GM18502 (cell line): Measurements from ENCODE around the gene LEFTY2.
"Not testable (repeated sequence)": the region's sequence is repeated elsewhere in the genome, so short reads cannot be mapped to it uniquely, and the experiment has no call there.

Experiments
- ATAC-seq: cut with Tn5 transposase; IDR thresholded peaks from one replicate; pipeline ENCODE4 v1.9.1; 2021; ENCODE audit warnings: mild to moderate bottlenecking; ENCODE audit not compliant: unreplicated experiment, poor library complexity

The LEFTY2 gene

DNA sequence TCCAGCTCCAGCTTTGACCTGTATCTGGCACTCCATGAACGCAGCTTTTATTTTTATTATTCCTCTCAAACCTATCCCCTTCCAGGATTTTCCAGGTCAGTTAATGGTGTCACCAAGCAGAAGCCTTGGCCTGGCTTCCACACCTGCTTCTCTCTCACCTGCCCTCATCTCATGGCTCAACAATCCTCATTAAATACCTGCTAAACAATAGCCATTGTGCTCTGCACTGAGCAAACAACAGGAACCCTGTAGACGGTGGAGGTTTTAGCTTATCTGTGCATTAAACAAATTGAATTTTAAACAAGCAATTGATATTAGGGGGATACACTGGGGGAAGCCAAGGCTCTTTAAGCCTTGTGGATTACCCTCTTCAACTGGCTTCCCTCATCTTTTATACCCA lies 32.2 kb downstream of the LEFTY2 start:
- no peak for ATAC-seq

DNA sequence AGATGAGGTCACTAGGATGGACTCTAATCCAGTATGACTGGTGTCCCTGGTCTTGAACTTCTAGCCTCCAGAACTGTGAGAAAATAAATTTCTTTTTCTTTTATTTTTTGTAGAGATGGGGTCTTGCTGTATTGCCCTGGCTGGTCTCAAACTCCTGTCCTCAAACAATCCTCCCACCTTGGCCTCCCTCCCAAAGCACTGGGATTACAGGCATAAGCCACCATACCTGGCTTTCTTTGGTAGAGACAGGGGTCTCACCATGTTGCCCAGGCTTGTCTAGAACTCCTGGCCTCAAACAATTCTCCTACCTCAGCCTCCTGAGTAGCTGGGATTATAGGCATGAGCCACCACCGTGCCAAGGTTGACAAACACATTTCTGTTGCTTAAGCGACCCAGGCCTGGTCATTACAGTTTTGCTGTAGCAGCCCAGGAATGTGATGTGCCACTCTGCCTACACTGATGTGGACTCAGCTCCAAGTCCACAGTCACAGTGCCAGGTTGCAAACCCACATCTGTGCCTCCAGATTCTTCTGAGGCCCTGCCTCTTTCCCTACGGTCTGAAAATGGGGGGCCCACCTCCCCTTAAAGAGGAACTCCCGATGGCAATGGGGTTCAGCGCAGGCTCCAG lies 32.9 kb downstream of the LEFTY2 start:
- ATAC-seq: no peak

DNA sequence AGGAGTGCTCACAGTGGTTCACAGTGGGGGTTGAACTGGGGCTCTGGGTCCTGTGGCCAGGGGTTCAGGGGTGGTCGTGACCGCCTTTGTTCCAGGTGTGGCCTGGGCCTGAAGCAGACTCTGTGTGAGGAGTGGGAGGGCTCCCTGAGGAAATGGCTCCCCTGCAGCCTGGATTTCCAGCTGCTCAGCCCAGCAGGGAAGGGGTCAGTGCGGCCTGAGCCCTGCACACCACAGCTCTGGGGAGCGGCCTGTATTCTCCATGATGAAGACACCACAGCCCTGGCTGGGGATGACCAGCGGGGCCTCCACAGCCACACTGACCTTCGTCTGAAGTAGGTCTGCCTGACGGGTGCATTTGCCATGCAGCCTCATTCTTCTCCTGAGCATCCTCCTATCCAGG lies 33.7 kb downstream of the LEFTY2 start:
- no peak for ATAC-seq

DNA sequence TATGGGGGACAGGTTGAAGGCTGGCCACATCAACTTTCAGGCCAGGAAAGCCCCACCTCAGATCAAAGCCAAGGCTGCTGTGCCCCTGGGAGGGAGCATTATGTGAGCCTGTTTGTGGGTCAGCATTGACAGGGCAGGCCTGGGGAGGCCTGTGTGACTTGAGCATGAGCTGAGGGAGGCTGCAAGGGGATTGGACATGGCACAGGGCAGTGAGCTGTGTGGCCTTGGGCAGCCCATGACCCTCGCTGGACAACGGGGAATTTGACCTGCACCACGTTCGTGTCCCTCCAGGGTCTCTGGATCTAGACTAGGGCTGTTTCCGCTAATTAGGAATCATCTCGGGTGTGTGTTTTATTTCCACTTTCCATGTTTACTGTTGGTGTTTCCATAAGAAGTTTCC lies 34.6 kb downstream of the LEFTY2 start:
- no peak for ATAC-seq

DNA sequence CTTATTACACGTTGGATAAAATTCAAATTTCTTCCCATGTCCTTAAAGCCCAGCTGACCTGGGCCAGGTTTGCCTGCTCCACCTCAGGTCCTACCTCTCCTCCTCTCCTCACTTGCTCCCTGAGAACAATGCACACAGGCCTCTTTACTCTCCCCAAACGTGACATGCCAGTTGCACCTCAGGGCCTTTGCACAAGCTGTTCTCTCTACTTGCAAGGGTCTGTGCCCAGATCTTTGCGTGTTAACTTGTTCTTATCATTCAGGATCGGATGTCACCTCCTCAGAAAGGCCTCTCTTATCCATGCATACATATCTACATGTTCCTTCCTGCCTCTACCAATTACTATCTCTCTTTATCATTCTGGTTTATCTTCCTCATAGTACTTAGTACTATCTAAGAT lies 37.4 kb downstream of the LEFTY2 start:
- no peak for ATAC-seq

DNA sequence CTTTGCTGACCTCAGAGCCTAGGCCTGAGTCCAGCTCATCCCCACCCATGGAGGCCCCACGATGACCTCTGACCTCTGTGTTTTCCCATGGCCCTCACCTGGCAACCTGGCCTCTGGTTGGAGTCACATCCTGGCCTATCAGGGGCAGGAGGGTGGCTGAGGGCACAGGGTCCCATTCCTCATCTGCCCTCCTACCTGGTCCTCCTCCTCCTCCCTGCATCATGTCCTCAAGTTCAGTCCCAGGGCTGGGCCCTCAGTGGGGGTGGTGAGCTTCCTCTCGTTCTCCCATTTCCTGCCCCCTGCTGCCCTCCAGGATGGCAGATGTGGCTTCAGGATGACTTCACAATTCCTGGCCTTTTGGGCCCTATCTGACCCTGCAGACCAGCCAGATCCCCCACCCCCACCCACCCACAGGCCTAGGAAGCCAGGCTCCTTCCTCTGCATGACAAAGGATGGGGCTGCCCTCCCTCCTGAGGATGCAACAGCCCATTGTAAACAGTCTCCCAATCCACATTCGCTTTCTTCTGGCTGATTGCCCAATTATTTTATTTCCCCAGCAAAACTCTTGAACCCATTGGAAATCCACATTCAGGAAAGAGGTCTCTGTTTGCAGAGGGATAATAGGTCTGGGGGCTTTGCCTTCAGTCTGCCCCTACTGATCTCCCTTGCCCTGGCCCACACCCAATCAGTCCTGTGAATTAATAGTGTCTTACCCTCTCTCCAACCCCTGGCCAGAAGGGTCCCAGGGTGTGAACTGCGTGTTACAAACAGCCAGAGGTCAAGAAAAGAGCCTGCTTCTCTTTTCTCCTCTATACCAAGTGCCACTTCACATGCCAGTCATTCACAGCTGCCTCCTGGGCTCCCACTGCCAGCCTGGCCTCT lies 41.7 kb downstream of the LEFTY2 start:
- no peak for ATAC-seq

DNA sequence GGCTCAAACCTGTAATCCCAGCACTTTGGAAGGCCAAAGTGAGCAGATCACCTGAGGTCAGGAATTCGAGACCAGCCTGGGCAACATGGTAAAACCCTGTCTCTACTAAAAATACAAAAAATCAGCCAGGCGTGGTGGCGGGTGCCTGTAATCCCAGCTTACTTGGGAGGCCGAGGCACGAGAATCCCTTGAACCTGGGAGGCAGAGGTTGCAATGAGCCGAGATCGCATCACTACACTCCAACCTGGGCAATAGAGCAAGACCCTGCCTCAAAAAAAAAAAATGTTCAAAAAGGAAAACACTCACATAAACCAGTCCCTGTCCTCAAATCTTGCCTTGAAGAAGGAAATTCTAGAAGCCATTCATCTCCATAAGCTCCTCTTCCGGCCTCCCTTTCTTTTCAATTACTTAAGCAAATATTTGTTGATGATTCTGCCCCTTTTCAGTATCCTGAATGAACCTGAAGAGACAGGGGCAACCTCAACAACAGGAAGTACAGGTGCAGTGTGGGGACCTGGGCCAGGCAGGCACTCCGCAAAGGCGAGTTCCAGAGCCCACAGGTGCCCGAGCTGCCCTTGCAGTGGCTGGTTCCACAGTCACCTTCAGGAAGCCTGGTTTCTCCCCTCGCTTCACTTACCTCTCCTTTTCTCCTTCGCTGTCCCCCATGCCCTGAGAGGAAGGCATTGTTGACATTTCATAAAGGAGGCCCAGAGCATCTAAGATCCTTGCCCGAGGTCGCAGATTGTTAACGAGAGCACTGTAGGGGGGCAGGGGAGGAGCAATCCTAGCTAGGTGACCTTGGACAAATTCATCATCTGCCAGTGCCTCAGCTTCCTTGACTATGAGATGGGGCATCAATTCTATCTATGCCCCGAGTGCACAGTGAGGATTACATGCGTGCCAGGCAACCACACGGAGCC lies 43.2 kb downstream of the LEFTY2 start:
- ATAC-seq: no peak

DNA sequence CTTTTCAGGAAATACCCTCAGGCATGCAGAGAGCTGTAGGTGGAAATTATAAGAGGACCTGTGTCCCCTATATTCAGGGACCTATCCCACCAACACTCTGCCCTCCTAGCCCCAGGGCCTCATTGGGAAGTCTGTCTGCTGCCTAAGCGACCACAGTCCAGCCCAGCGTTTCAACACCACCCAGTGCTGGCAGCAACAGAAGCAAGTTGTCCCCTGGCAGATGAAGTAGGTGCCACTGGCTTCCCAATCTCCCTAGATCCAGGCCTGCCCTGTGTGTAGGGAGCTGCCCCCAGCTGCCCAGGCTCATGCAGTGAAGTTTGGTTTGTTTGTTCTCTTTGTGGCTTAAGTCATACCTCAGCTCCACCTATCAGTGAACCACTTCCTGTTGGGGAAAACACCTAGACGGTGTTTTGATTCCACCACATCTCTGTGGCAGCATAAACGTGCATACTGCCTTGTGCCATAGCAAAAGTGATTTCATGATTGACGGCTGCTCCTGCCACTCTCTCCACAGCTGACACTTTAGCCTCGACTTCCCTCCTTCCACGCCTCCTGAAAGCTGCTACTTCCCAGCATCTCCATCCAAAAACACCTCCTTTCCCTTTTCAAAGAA lies 44.0 kb downstream of the LEFTY2 start:
- ATAC-seq: peak; percentile 100

DNA sequence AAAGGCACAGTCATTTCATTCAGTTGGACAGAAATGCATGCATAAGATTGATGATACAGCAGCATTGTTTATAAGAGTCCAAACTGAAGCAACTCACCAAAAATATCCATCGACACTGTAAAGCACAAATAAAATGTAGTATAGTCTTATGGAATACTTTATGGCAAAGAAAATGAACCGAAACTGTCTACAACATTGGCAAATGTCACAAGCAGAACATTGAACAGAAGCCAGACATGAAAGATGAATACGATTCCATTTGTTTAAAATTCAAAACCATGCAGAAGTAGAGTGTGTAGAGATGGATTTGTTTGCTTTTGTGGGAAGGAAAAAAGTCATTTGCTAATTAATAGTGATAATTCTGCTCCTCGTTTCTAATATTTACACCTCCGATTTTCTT lies 44.5 kb downstream of the LEFTY2 start:
- ATAC-seq: no peak

DNA sequence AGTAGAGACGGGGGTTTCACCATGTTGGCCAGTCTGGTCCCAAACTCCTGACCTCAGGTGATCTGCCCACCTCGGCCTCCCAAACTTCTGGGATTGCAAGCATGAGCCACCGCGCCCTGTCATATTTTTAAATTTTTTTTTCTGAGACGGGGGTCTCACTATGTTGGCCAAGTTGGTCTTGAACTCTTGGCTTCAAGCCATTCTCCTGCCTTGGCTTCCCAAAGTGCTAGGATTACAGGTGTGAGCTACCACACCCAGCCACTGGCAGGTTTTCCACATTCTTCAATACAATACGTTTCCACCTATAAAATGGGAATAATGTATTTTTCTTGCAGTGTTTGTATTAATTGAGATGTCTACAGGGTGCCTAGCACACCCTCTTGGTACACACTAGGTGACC lies 48.7 kb downstream of the LEFTY2 start:
- no peak for ATAC-seq

DNA sequence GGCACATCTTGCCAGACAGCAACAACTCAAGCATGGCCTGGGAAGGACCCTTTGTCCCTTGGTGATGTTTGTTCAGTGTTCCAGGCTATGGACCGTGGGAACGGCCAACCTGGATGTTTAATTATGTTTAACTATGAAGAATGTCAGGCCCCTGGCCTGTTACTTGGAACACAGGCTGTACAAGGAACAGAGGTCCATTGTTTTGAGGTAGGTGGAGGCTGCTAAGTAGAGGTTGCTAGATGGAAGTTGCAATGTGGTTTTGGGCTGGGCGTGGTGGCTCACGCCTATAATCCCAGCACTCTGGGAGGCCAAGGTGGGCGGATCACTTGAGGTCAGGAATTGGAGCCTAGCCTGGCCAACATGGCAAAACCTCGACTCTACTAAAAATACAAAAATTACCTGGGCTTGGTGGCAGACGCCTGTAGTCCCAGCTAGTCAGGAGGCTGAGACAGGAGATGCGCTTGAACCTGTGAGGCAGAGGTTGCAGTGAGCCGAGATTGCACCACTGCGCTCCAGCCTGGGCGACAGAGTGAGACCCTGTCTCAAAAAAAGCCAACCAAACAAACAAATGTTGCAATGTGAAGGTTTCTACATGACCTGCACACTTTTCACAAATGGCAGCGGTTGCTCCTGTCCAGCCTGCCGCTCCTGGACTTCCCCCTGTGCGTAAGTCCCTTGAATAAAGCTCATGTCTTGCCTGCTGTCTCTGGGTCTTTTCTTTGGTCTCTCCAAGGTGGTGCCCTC lies 49.6 kb downstream of the LEFTY2 start:
- ATAC-seq: no peak

DNA sequence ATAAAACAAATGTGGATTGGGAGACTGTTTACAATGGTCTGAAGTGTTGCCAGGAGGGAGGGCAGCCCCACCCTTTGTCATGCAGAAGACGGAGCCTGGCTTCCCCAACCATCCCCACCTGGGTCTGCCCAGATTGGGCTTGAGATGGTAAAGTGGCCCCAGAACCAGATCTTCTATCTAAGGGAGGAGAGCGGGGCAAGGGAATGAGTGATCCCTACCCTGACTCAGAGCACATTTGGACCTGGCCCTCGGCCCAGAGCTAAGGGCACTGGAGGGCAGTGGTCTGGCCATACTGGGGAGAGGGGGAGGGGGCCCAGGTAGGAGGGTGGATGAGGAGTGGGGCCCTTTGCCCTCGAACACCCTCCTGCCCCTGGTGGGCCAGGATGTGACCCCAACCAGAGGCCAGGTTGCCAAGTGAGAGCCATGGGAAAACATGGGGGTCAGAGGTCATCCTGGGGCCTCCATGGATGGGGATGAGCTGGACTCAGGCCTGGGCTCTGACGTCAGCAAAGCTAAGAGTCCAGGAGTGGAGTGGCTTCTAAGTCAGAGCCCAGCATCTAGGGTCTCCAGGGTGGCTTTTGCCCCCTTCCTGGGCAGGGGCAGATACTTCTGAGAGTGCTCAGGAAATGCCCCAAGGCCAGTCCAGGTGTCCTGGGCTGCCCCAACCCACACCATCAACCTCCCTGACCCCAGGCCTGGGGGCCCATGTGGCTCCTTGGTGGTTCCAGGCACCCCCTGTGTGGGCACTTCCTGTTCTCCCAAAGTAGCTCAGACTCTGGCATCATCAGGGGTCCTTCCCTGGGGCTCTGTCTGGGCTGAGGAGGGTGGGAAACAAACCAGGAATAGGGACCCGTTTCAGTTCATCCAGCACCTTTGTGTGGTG lies 50.4 kb downstream of the LEFTY2 start:
- no peak for ATAC-seq

DNA sequence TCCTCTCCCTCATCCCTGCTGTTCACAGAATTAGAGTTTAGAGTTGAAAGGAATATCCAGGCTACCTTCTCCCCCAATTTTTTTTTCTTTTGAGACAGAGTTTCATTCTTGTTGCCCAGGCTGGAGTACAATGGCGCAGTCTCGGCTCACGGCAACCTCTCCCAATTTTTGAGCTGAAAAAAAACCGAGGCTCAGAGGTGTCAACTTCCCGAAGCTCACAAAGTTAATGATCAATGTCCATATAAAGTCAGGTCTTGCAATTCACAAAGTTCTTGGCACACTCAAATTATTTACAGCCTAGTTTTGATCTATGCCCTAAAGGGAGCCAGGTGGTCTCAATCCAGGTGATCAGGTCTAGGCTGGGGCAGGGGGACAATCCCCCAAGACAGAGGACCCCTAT lies 51.3 kb downstream of the LEFTY2 start:
- ATAC-seq: no peak

DNA sequence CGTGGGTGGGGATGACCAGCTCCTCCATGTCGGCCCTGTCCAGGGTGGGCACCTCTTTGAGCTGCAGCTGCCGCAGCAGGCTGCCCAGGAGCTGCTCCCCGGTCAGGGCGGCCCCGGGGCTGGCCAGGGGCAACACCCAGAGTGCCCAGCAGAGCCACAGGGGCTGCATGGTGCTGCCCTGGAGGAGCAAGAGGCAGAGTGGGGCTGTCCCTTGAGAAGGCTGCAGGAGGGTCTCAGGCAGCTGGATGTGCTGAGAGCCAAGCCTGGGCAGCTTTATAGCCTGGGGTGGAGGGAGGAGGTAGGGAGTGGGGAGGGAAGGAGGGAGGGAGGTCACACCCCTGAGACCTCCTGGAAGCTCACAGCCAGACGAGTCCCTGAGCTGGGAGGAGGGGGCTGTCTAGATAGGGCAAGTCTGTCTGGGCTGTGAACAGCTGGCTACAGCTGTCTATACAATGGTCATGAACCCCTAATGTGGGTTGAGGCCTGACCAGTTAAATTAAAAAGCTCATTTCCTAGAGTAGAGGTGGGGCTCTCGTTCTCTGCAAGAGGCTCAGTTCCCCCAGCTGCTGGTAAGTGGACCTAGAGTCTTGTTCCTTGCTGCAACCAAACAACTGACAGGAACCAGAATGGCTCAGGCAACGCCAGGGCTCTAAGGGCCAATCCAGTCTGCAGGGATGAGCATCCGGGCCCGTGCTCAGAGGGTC lies 52.0 kb downstream of the LEFTY2 start, which contains the start of gene LEFTY1:
TSS of gene LEFTY1 (minus strand) at position 249 of the 704 bp plus-strand sequence. CDS start at position 169, 80 bp downstream.
- ATAC-seq: no peak

DNA sequence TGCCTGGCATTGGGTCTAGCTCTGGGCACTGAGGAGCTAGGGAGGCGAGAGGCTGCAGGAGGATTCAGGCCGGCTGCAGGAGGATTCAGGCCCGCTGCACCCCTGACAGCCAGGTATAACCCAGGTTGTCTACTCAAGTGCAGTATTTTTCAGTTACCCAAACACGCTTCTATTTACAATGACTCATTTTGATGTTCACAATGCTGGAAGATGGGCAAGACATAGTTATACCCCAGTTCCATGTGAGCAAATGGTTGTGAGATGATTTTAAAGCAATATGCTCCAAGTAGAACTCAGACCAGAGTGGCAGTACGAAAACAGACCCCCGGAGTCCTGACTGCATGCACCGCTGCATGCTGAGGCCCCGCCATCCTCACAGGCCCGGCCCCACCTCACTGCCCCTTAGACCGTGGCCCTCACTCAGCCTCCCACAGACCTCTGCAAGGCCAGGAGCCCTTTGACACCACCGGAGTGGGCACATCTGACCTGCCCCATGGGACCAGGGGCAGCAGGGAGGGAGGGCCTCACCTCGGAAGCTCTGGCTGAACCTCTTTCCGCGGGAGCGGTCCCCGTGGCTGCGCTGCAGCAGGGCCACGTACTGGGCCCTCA lies 52.6 kb downstream of the LEFTY2 start:
- ATAC-seq: no peak

DNA sequence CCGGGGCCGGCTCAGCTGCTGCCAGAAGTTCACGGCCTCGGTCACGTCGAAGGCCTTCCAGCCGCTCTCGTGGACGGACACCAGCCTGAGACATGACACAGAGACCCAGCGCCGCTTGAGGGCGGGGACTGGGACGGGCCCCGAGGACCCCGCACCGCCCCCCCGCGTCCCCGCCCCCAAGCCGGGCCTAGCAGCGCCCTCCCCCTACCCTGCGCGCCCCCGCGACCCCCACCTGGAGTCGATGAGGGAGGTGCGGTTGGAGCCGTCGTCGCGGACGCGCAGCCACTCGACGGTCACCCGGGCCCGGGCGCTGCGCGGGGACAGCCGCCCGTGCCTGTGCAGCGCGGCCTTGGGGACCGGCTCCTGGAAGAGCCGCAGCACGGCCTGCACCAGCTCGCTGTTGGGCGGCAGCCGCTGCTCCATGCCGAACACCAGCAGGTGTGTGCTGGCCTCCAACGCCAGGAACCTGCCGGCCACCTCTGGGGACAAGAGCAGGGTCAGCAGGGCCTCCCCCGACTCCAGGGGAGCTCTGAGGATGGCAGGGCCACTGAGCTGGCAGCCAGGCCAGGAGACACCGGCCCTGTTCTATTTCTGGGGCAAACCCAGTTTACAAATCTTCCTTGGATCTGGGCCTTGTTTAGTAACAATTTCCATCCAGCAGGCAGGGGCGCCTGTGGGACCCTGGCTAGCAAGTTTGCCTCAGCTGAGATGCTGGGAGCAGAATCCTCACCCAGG lies 53.3 kb downstream of the LEFTY2 start:
- ATAC-seq: not testable (repeated sequence)

DNA sequence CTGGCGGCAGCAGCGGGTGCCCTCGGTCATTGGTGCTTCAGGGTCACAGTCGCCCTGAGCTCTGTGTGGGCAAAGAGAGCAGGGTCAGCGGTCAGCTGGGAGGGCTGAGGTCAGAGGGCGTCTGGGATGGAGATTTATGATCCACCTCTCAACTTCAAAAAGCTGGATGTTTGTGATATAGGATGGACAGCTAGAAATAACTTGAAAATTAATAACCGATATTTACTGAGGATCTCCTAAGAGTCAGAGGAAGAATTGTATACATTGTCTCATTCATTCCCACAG lies 54.0 kb downstream of the LEFTY2 start:
- ATAC-seq: no peak
